ENCODE results near the gene NSUN5. TPM values are rescaled to one million over a fixed set of nuclear protein-coding genes. Genes with fewer than 3 reads are reported as not detected.
A peak's percentile ranks its signal among the peaks of the same experiment; 100 is the strongest.
"Not testable (repeated sequence)": the region's sequence is repeated elsewhere in the genome, so short reads cannot be mapped to it uniquely, and the experiment has no call there.

The NSUN5 gene
- total and polyA plus RNA-seq, 9 of the 15 experiments (the other 6 are each of a cell fraction or from before 2014, with no cell fraction given), result 4.7 to 115 (median 43.0) TPM

DNA sequence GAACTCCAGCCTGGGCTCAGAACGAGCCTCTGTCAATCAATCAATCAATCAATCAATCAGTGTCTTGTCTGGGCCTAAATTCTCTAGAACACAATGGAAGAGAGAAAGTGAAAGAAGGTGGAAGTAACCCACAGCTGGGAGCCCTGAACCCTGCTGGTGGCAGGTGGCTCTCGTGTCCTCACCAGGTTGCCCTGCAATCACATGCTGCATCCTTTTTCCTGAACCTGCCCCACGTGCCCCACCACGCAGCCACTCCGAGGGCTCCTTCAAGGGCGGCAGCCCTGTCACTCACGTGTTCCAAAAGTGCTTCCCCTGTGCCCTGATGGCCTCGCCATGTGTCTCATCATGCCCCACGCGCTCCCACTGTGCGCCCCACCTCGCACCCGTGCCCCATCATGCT, 18.8 kb upstream of the NSUN5 start:
- H3K4me3 ChIP-seq; intact Hi-C loops (cut with micrococcal nuclease); POLR2A ChIA-PET; BruUV-seq (replicated peaks); H3K4me2 ChIP-seq (ENCODE audit: insufficient read depth, low read length); H4K20me1 ChIP-seq (replicated peaks; ENCODE audit: control insufficient read depth, insufficient read depth, low read length); H3K9ac ChIP-seq (ENCODE audit: insufficient read depth in 1 of 2, low read depth in 2 of 2, low read length in 2 of 2); CTCF ChIA-PET (ENCODE audit: low intra/inter-chr PET ratio); ATAC-seq; H3K79me2 ChIP-seq (ENCODE audit: control insufficient read depth, insufficient read depth, low read length); in situ Hi-C loops (cut with MboI); H2AFZ ChIP-seq (ENCODE audit: low read depth, low read length); H3K27ac ChIP-seq (ENCODE audit: extremely low read depth, low read depth, low read length); H3K9me1 ChIP-seq (ENCODE audit: control insufficient read depth, insufficient read depth, low read length); DNase-seq (ENCODE audit: extremely low read depth in 1 of 4, low spot score in 3 of 4); H3K4me1 ChIP-seq (replicated peaks in 1 of 2; ENCODE audit: control insufficient read depth in 2 of 2, insufficient read depth in 2 of 2, low read length in 2 of 2); H3K36me3 ChIP-seq (ENCODE audit: control insufficient read depth, insufficient read depth, low read length); FAIRE-seq; H3K9me3 ChIP-seq (replicated peaks; ENCODE audit: control insufficient read depth, insufficient read depth, low read depth, low read length): not testable (repeated sequence)
- TF ChIP-seq PKNOX1 (IDR thresholded peaks at IDR 0.05) (peak; percentile 32; the same call in 1 of the 2 replicates), MEIS2 (IDR thresholded peaks at IDR 0.05; ENCODE audit: partially characterized antibody) (peak; percentile 24)
- TF ChIP-seq, protein P1, sequence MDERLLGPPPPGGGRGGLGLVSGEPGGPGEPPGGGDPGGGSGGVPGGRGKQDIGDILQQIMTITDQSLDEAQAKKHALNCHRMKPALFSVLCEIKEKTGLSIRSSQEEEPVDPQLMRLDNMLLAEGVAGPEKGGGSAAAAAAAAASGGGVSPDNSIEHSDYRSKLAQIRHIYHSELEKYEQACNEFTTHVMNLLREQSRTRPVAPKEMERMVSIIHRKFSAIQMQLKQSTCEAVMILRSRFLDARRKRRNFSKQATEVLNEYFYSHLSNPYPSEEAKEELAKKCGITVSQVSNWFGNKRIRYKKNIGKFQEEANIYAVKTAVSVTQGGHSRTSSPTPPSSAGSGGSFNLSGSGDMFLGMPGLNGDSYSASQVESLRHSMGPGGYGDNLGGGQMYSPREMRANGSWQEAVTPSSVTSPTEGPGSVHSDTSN (CRISPR knock-in tag; IDR thresholded peaks at IDR 0.05; ENCODE audit: low read depth), result not testable (repeated sequence)
- TF ChIP-seq, protein P1 (tag; conservative IDR thresholded peaks at IDR 0.05; ENCODE audit: low read depth), result 0 out of 2 replicates have a peak, but pooled peaks have one; percentile 37
- peaks cover 37 to 54% of the 10 kb centered on the region in 2 experiments for H3K27me3 ChIP-seq (ENCODE audit: control insufficient read depth in 2 of 2, insufficient read depth in 2 of 2, low read length in 2 of 2)
- 8% methylated on average over 6 of the region's 13 CpGs for WGBS (ENCODE audit: insufficient coverage, low coverage, missing lambda C conversion rate)

DNA sequence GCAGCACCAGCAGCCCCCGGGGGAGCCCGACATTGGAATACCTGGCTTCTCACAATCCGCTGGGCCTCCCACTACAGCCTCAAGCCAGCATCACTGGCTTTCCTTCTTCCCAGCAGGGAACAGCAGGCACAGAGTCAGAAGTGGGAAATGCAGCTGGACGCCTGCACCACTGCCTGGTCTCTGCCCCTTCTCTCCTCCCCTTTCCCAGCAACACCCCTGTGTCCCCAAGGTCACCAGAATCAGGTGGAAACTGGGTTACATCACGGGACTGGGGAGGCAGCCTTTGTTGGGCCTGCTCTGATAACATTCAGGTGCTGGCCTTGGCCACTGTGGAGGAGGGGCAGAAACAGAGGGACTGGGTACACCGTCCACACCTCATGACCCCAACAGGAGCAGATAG, 16.8 kb upstream of the NSUN5 start:
- FAIRE-seq, result not testable (repeated sequence)
- WGBS (ENCODE audit: insufficient coverage, low coverage, missing lambda C conversion rate), result 5% methylated on average over 6 of the region's 6 CpGs

More for the DNA sequence above, 16.8 kb upstream of the NSUN5 start:
- H3K27ac ChIP-seq (ENCODE audit: extremely low read depth, low read depth, low read length); DNase-seq (ENCODE audit: extremely low read depth in 1 of 4, low spot score in 3 of 4); H3K9ac ChIP-seq (ENCODE audit: insufficient read depth in 1 of 2, low read depth in 2 of 2, low read length in 2 of 2); H3K4me1 ChIP-seq (replicated peaks in 1 of 2; ENCODE audit: control insufficient read depth in 2 of 2, insufficient read depth in 2 of 2, low read length in 2 of 2); H3K79me2 ChIP-seq (ENCODE audit: control insufficient read depth, insufficient read depth, low read length); H4K20me1 ChIP-seq (replicated peaks; ENCODE audit: control insufficient read depth, insufficient read depth, low read length); CTCF ChIA-PET (ENCODE audit: low intra/inter-chr PET ratio); H3K4me3 ChIP-seq; H3K4me2 ChIP-seq (ENCODE audit: insufficient read depth, low read length); H3K9me1 ChIP-seq (ENCODE audit: control insufficient read depth, insufficient read depth, low read length); BruUV-seq (replicated peaks); H3K36me3 ChIP-seq (ENCODE audit: control insufficient read depth, insufficient read depth, low read length); H3K9me3 ChIP-seq (replicated peaks; ENCODE audit: control insufficient read depth, insufficient read depth, low read depth, low read length); ATAC-seq; intact Hi-C loops (cut with micrococcal nuclease); in situ Hi-C loops (cut with MboI); H2AFZ ChIP-seq (ENCODE audit: low read depth, low read length): not testable (repeated sequence)
- POLR2A ChIA-PET, result interaction anchor here (0.6 to 1.2 kb wide), 2 partner anchors 11 to 791 kb away, joined by 3 to 4 read pairs; no protein-coding TSS in a partner anchor
- H3K27me3 ChIP-seq (ENCODE audit: control insufficient read depth in 2 of 2, insufficient read depth in 2 of 2, low read length in 2 of 2), result peaks cover 29 to 56% of the 10 kb centered on the region in 2 experiments

Measured in K562 (cell line).